ENCODE data around the gene MINDY4. TPM values are rescaled to one million over a fixed set of nuclear protein-coding genes. Genes with fewer than 3 reads are reported as not detected.

The MINDY4 gene
- total and polyA plus RNA-seq, 10 of the 15 experiments (the other 5 are each of a cell fraction or from before 2014, with no cell fraction given), result 0.10 to 0.90 (median 0.40) TPM

GRCh38 chr7:30810986-30811385 lies 39.8 kb downstream of the MINDY4 start:
- no peak overlapping the region for H3K4me3 ChIP-seq
- BruUV-seq (replicated peaks), result no TSS peak
- H3K27ac ChIP-seq (ENCODE audit: control insufficient read depth, insufficient read depth), result no peak overlapping the region
- TF ChIP-seq STAT3 (IDR thresholded peaks at IDR 0.05; ENCODE audit: low read depth, low read length) (no peak), GATAD2B (conservative IDR thresholded peaks at IDR 0.05; ENCODE audit: low read depth) (no peak), PBX3 (IDR thresholded peaks at IDR 0.05; ENCODE audit: insufficient replicate concordance, low read depth, low read length) (no peak), NBN (IDR thresholded peaks at IDR 0.05) (no peak), TCF7 (IDR thresholded peaks at IDR 0.05; ENCODE audit: borderline replicate concordance) (no peak), IKZF1 (conservative IDR thresholded peaks at IDR 0.05) (no peak), TAF1 (IDR thresholded peaks at IDR 0.05; ENCODE audit: borderline replicate concordance, low read depth, low read length) (no peak), IKZF2 (IDR thresholded peaks at IDR 0.05) (no peak), NFYA (IDR thresholded peaks at IDR 0.05; ENCODE audit: borderline replicate concordance, low read depth, low read length) (no peak), ATF2 (IDR thresholded peaks at IDR 0.05; ENCODE audit: low read length) (no peak), PKNOX1 (IDR thresholded peaks at IDR 0.05) (no peak), ZNF384 (IDR thresholded peaks at IDR 0.05; ENCODE audit: borderline replicate concordance, low read depth, low read length) (no peak), ETV6 (conservative IDR thresholded peaks at IDR 0.05 in 1 of 2, IDR thresholded peaks at IDR 0.05 in 1 of 2; ENCODE audit: borderline replicate concordance in 1 of 2, low read depth in 1 of 2) (no peak), REST (IDR thresholded peaks at IDR 0.05; ENCODE audit: low read depth, low read length) (no peak), ZNF274 (IDR thresholded peaks at IDR 0.05; ENCODE audit: insufficient read depth, insufficient read length) (no peak), PAX8 (IDR thresholded peaks at IDR 0.05) (no peak), ZNF622 (IDR thresholded peaks at IDR 0.05) (no peak), KLF5 (IDR thresholded peaks at IDR 0.05; ENCODE audit: partially characterized antibody) (no peak), HDAC6 (IDR thresholded peaks at IDR 0.05; ENCODE audit: unreplicated experiment) (no peak), HDGF (IDR thresholded peaks at IDR 0.05) (no peak)
- H3K79me2 ChIP-seq (ENCODE audit: control insufficient read depth, insufficient read depth, low read length), result no peaks in the 10 kb centered on the region
- WGBS (ENCODE audit: insufficient coverage, insufficient replicate concordance, low lambda C conversion rate, missing lambda C conversion rate), result 27% methylated on average over 5 of the region's 5 CpGs
- DNase-seq (ENCODE audit: low read depth, low spot score) (no peak), ATAC-seq (no peak), FAIRE-seq (no peak)
- H3K36me3 ChIP-seq (ENCODE audit: control insufficient read depth in 2 of 2, insufficient read depth in 2 of 2, low read length in 1 of 2), result no peaks in the 10 kb centered on the region
- no peak overlapping the region for H3K9ac ChIP-seq (ENCODE audit: control insufficient read depth, insufficient read depth, low read length)
- ChIA-PET SMC1A (ENCODE audit: uncharacterized antibody, unreplicated experiment) (interaction anchor here (0.6 kb wide), 1 partner anchor 817 kb away, joined by 3 read pairs; no protein-coding TSS in a partner anchor), CTCF (interaction anchor here (0.6 to 1.5 kb wide), 4 partner anchors 9 to 312 kb away, joined by 3 to 4 read pairs (median 4); no protein-coding TSS in a partner anchor), POLR2A (no interaction called here), RAD21 (ENCODE audit: unreplicated experiment) (interaction anchor here (1.5 kb wide), 1 partner anchor 311 kb away, joined by 3 read pairs; no protein-coding TSS in a partner anchor)
- in situ Hi-C loops (cut with MboI), result no loop called here
- no peak overlapping the region for H2AFZ ChIP-seq (ENCODE audit: control insufficient read depth, low read depth, low read length)
- intact Hi-C loops (cut with micrococcal nuclease; ENCODE audit: unreplicated experiment), result no loop called here
- H3K4me2 ChIP-seq (ENCODE audit: control insufficient read depth, insufficient read depth), result peak overlapping the region; percentile 33; the same call in 1 of the 2 replicates
- no peaks in the 10 kb centered on the region for H4K20me1 ChIP-seq (ENCODE audit: control insufficient read depth, insufficient read depth)
- H3K4me1 ChIP-seq (ENCODE audit: control insufficient read depth, insufficient read depth, low read length), result no peaks in the 10 kb centered on the region
- no peaks in the 10 kb centered on the region for H3K9me3 ChIP-seq (replicated peaks; ENCODE audit: control insufficient read depth, insufficient read depth, low read length)
- H3K27me3 ChIP-seq (replicated peaks in 1 of 2; ENCODE audit: control insufficient read depth in 2 of 2, insufficient read depth in 2 of 2, low read length in 1 of 2), result no peaks in the 10 kb centered on the region
